Esophagus muscularis mucosa (tissue), 4 donors: ENCODE measurements around the gene ABR.

ENCODE experiments used
- EP300 ChIP-seq: sonication (generic); formaldehyde crosslinking; IDR thresholded peaks from one replicate; pipeline ENCODE4 v1.6.1; 2017; ENCODE audit warnings: antibody characterized with exemption
- POLR2A ChIP-seq: fragments of 450-650 bp; IDR thresholded peaks from one replicate; pipeline ENCODE4 v1.6.1; 2017; ENCODE audit warnings: antibody characterized with exemption, moderate library complexity, mild to moderate bottlenecking, low read depth
- TF ChIP-seq, protein P1 (sequence below), 3 experiments: fragments of 200-600 bp in 2 of 3; fragments of 450-650 bp in 1 of 3; sonication (generic) in 2 of 3; IDR thresholded peaks; one replicate each; pipeline ENCODE4 v1.5.1; 2017 to 2019; ENCODE audit warnings: antibody characterized with exemption in 3 of 3, mild to moderate bottlenecking in 2 of 3, moderate library complexity in 1 of 3

DNA sequence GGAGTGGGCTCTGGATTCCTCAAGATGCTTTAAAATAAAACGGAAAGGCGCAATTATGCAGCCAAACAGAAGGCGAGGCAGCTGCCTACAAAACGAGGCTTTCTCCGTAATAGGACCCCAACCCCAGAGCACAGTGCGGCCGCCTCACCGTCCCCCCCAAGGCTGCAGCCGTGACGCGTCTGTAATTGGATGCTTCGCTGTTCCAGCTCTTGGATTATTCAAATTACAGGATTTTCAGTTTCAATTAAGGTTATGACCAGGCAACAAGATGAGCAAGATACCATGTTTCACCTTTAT, 37.3 kb upstream of the ABR start:
- TF ChIP-seq, protein P1, sequence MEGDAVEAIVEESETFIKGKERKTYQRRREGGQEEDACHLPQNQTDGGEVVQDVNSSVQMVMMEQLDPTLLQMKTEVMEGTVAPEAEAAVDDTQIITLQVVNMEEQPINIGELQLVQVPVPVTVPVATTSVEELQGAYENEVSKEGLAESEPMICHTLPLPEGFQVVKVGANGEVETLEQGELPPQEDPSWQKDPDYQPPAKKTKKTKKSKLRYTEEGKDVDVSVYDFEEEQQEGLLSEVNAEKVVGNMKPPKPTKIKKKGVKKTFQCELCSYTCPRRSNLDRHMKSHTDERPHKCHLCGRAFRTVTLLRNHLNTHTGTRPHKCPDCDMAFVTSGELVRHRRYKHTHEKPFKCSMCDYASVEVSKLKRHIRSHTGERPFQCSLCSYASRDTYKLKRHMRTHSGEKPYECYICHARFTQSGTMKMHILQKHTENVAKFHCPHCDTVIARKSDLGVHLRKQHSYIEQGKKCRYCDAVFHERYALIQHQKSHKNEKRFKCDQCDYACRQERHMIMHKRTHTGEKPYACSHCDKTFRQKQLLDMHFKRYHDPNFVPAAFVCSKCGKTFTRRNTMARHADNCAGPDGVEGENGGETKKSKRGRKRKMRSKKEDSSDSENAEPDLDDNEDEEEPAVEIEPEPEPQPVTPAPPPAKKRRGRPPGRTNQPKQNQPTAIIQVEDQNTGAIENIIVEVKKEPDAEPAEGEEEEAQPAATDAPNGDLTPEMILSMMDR (IDR thresholded peaks at IDR 0.05), result no peak
- TF ChIP-seq POLR2A (no peak), EP300 (no peak)
